Liver (tissue), 9 donors: ENCODE data around the gene FEM1C. TPM values are rescaled to one million over a fixed set of nuclear protein-coding genes. Genes with fewer than 3 reads are reported as not detected.

Experiments used
- DNase-seq: peaks from one replicate; pipeline ENCODE4 v3.0.0-alpha.2; 2017; ENCODE audit warnings: low spot score
- H3K27ac ChIP-seq, 2 donors: one replicate each; pipeline ENCODE4 v1.7.0; 2013; ENCODE audit warnings: inconsistent platforms in 2 of 2, low read length in 2 of 2, control low read depth in 1 of 2, low read depth in 1 of 2, mild to moderate bottlenecking in 1 of 2
- H3K27me3 ChIP-seq, 4 donors: one replicate each; pipeline versions ENCODE4 v1.6.1 to v1.7.0; 2013; ENCODE audit warnings: low read length in 3 of 4, inconsistent platforms in 1 of 4, mild to moderate bottlenecking in 1 of 4, moderate library complexity in 1 of 4; ENCODE audit not compliant: control insufficient read depth in 4 of 4, insufficient read depth in 4 of 4
- H3K36me3 ChIP-seq, 4 donors: one replicate each; pipeline versions ENCODE4 v1.6.1 to v1.7.0; 2013; ENCODE audit warnings: low read length in 3 of 4, mild to moderate bottlenecking in 3 of 4, low read depth in 1 of 4, moderate library complexity in 1 of 4; ENCODE audit not compliant: control insufficient read depth in 4 of 4, insufficient read depth in 3 of 4
- H3K4me1 ChIP-seq, 4 donors: one replicate each; pipeline versions ENCODE4 v1.6.1 to v1.7.0; 2013; ENCODE audit warnings: low read length in 3 of 4, mild to moderate bottlenecking in 3 of 4, moderate library complexity in 1 of 4; ENCODE audit not compliant: control insufficient read depth in 4 of 4, insufficient read depth in 4 of 4
- H3K4me3 ChIP-seq, 3 donors: one replicate each; pipeline versions ENCODE4 v1.6.1 to v1.7.0; 2013; ENCODE audit warnings: low read length in 3 of 3, control low read depth in 1 of 3, low read depth in 1 of 3, mild to moderate bottlenecking in 1 of 3
- H3K9ac ChIP-seq, 2 donors: one replicate each; pipeline ENCODE4 v1.7.0; 2013; ENCODE audit warnings: low read length in 2 of 2, mild to moderate bottlenecking in 2 of 2, moderate library complexity in 2 of 2, control low read depth in 1 of 2, low read depth in 1 of 2
- H3K9me3 ChIP-seq, 4 donors: one replicate each; pipeline versions ENCODE4 v1.6.1 to v1.7.0; 2013; ENCODE audit warnings: low read length in 3 of 4; ENCODE audit not compliant: control insufficient read depth in 4 of 4
- ATF3 ChIP-seq: IDR thresholded peaks from 2 replicates; pipeline ENCODE4 v1.6.1; 2016; ENCODE audit warnings: antibody characterized with exemption
- EGR1 ChIP-seq, 2 donors: IDR thresholded peaks; 2 replicates each; pipeline ENCODE4 v1.6.1; 2016 to 2018; ENCODE audit warnings: antibody characterized with exemption in 2 of 2, low read depth in 2 of 2
- FOXA1 ChIP-seq: IDR thresholded peaks from 2 replicates; pipeline ENCODE4 v1.6.1; 2016; ENCODE audit warnings: antibody characterized with exemption
- FOXA2 ChIP-seq: IDR thresholded peaks from 2 replicates; pipeline ENCODE4 v1.6.1; 2016; ENCODE audit warnings: antibody characterized with exemption
- GABPA ChIP-seq, 2 donors: IDR thresholded peaks in 1 of 2; conservative IDR thresholded peaks in 1 of 2; 2 replicates each; pipeline ENCODE4 v1.6.1; 2016; ENCODE audit warnings: antibody characterized with exemption in 2 of 2, mild to moderate bottlenecking in 1 of 2, moderate library complexity in 1 of 2
- HNF4A ChIP-seq, 2 donors: conservative IDR thresholded peaks; 2 replicates each; pipeline ENCODE4 v1.6.1; 2016; ENCODE audit warnings: antibody characterized with exemption in 2 of 2, mild to moderate bottlenecking in 2 of 2
- HNF4G ChIP-seq: IDR thresholded peaks from 2 replicates; pipeline ENCODE4 v1.6.1; 2016; ENCODE audit warnings: antibody characterized with exemption
- JUND ChIP-seq, 2 donors: IDR thresholded peaks; 2 replicates each; pipeline ENCODE4 v1.6.1; 2016; ENCODE audit warnings: antibody characterized with exemption in 2 of 2
- MAX ChIP-seq: IDR thresholded peaks from 2 replicates; pipeline ENCODE4 v1.6.1; 2016; ENCODE audit warnings: antibody characterized with exemption
- NR2F2 ChIP-seq: IDR thresholded peaks from 2 replicates; pipeline ENCODE4 v1.6.1; 2016; ENCODE audit warnings: antibody characterized with exemption
- RXRA ChIP-seq, 2 donors: IDR thresholded peaks; 2 replicates each; pipeline ENCODE4 v1.6.1; 2017 to 2018; ENCODE audit warnings: antibody characterized with exemption in 2 of 2, mild to moderate bottlenecking in 1 of 2
- TAF1 ChIP-seq: conservative IDR thresholded peaks from 2 replicates; pipeline ENCODE4 v1.6.1; 2016; ENCODE audit warnings: antibody characterized with exemption, mild to moderate bottlenecking
- WGBS: extraction: QIAGEN DNeasy Blood & Tissue Kit; methylation state at CpG from one replicate; pipeline ENCODE4 v1.1.7; 2013; 5-methylcytosine and 5-hydroxymethylcytosine counted together
- polyA plus RNA-seq, 2 donors: library from polyadenylated mRNA; stranded (reverse) in 1 of 2; unstranded in 1 of 2; fragments of 200-250 nt in 1 of 2; fragments of >200 nt in 1 of 2; fragmentation: Nextera tagmentation in 1 of 2; extraction: Ambion mirVana in 1 of 2; gene quantifications; one replicate each; pipeline versions ENCODE4 v1.2.1 to v1.2.3, GENCODE V29; 2013 to 2015
- total RNA-seq, 2 donors: library from RNA; depleted of rRNA; stranded (reverse); fragments of >200 nt; gene quantifications; one replicate each; pipeline ENCODE4 v1.2.3, GENCODE V29; 2014
- TF ChIP-seq, protein P1 (sequence below): IDR thresholded peaks from 2 replicates; pipeline ENCODE4 v1.6.1; 2016; ENCODE audit warnings: antibody characterized with exemption, mild to moderate bottlenecking
- TF ChIP-seq, protein P2 (sequence below): fragments of 150-350 bp; IDR thresholded peaks from 2 replicates; pipeline ENCODE4 v1.5.1; 2017; ENCODE audit warnings: improper control_type of control experiment, low read depth, low read length; ENCODE audit not compliant: missing input control
- TF ChIP-seq, protein P3 (sequence below): IDR thresholded peaks from 2 replicates; pipeline ENCODE4 v1.6.1; 2016; ENCODE audit warnings: antibody characterized with exemption
- donor health status: healthy.
- donor health status: healthy.
- donor health status: healthy.
- donor health status: healthy.
- donor health status: healthy.

The FEM1C gene
- total and polyA plus RNA-seq, 4 donors: 3.4 to 14.3 (median 8.8) TPM

- Histone ChIP-seq H3K36me3 (no peaks in the 10 kb centered on the region), H3K27me3 (peaks cover 0 to 6% (median 0%) of the 10 kb centered on the region in 4 donors), H3K9ac (no peak overlapping the region), H3K4me3 (no peak overlapping the region), H3K27ac (no peak overlapping the region), H3K4me1 (no peaks in the 10 kb centered on the region), H3K9me3 (no peaks in the 10 kb centered on the region)
- TF ChIP-seq, protein P1, sequence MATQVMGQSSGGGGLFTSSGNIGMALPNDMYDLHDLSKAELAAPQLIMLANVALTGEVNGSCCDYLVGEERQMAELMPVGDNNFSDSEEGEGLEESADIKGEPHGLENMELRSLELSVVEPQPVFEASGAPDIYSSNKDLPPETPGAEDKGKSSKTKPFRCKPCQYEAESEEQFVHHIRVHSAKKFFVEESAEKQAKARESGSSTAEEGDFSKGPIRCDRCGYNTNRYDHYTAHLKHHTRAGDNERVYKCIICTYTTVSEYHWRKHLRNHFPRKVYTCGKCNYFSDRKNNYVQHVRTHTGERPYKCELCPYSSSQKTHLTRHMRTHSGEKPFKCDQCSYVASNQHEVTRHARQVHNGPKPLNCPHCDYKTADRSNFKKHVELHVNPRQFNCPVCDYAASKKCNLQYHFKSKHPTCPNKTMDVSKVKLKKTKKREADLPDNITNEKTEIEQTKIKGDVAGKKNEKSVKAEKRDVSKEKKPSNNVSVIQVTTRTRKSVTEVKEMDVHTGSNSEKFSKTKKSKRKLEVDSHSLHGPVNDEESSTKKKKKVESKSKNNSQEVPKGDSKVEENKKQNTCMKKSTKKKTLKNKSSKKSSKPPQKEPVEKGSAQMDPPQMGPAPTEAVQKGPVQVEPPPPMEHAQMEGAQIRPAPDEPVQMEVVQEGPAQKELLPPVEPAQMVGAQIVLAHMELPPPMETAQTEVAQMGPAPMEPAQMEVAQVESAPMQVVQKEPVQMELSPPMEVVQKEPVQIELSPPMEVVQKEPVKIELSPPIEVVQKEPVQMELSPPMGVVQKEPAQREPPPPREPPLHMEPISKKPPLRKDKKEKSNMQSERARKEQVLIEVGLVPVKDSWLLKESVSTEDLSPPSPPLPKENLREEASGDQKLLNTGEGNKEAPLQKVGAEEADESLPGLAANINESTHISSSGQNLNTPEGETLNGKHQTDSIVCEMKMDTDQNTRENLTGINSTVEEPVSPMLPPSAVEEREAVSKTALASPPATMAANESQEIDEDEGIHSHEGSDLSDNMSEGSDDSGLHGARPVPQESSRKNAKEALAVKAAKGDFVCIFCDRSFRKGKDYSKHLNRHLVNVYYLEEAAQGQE: no peak
- TF ChIP-seq EGR1 (IDR thresholded peaks at IDR 0.05; ENCODE audit: low read depth in 2 of 2) (no peak), ATF3 (no peak), RXRA (IDR thresholded peaks at IDR 0.05) (no peak), FOXA2 (no peak), HNF4A (conservative IDR thresholded peaks at IDR 0.05) (no peak), NR2F2 (no peak)
- TF ChIP-seq, protein P2, sequence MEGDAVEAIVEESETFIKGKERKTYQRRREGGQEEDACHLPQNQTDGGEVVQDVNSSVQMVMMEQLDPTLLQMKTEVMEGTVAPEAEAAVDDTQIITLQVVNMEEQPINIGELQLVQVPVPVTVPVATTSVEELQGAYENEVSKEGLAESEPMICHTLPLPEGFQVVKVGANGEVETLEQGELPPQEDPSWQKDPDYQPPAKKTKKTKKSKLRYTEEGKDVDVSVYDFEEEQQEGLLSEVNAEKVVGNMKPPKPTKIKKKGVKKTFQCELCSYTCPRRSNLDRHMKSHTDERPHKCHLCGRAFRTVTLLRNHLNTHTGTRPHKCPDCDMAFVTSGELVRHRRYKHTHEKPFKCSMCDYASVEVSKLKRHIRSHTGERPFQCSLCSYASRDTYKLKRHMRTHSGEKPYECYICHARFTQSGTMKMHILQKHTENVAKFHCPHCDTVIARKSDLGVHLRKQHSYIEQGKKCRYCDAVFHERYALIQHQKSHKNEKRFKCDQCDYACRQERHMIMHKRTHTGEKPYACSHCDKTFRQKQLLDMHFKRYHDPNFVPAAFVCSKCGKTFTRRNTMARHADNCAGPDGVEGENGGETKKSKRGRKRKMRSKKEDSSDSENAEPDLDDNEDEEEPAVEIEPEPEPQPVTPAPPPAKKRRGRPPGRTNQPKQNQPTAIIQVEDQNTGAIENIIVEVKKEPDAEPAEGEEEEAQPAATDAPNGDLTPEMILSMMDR: no peak
- DNase-seq: no peak
Measured at GRCh38 chr5:115489733-115490132, 54.8 kb downstream of the FEM1C start.

- Histone ChIP-seq H3K4me1 (no peaks in the 10 kb centered on the region), H3K9me3 (no peaks in the 10 kb centered on the region), H3K36me3 (no peaks in the 10 kb centered on the region), H3K9ac (no peak overlapping the region), H3K4me3 (no peak overlapping the region), H3K27me3 (no peaks in the 10 kb centered on the region), H3K27ac (no peak overlapping the region)
- DNase-seq: no peak
- TF ChIP-seq FOXA2 (no peak), TAF1 (no peak), JUND (IDR thresholded peaks at IDR 0.05) (no peak), GABPA (IDR thresholded peaks at IDR 0.05 in 1 of 2, conservative IDR thresholded peaks at IDR 0.05 in 1 of 2) (no peak), EGR1 (IDR thresholded peaks at IDR 0.05; ENCODE audit: low read depth in 2 of 2) (no peak)
Measured at GRCh38 chr5:115487756-115488155, 56.8 kb downstream of the FEM1C start.

- H3K36me3 ChIP-seq: no peaks in the 10 kb centered on the region
- 65% methylated on average over 4 of the region's 4 CpGs for WGBS
- H3K9ac ChIP-seq: no peak overlapping the region
- H3K27ac ChIP-seq: no peak overlapping the region
- no peaks in the 10 kb centered on the region for H3K9me3 ChIP-seq
- H3K4me3 ChIP-seq: no peak overlapping the region
- no peak for DNase-seq
- H3K27me3 ChIP-seq: no peaks in the 10 kb centered on the region
- no peaks in the 10 kb centered on the region for H3K4me1 ChIP-seq
- TF ChIP-seq RXRA (IDR thresholded peaks at IDR 0.05): no peak
- no peak for TF ChIP-seq FOXA2
- TF ChIP-seq MAX: no peak
- TF ChIP-seq, protein P3, sequence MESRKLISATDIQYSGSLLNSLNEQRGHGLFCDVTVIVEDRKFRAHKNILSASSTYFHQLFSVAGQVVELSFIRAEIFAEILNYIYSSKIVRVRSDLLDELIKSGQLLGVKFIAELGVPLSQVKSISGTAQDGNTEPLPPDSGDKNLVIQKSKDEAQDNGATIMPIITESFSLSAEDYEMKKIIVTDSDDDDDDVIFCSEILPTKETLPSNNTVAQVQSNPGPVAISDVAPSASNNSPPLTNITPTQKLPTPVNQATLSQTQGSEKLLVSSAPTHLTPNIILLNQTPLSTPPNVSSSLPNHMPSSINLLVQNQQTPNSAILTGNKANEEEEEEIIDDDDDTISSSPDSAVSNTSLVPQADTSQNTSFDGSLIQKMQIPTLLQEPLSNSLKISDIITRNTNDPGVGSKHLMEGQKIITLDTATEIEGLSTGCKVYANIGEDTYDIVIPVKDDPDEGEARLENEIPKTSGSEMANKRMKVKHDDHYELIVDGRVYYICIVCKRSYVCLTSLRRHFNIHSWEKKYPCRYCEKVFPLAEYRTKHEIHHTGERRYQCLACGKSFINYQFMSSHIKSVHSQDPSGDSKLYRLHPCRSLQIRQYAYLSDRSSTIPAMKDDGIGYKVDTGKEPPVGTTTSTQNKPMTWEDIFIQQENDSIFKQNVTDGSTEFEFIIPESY: no peak
- no peak for TF ChIP-seq EGR1 (IDR thresholded peaks at IDR 0.05; ENCODE audit: low read depth in 2 of 2)
- TF ChIP-seq HNF4A (conservative IDR thresholded peaks at IDR 0.05): no peak
- no peak for TF ChIP-seq HNF4G
- TF ChIP-seq JUND (IDR thresholded peaks at IDR 0.05): no peak
- TF ChIP-seq, protein P2: no peak
- TF ChIP-seq FOXA1: no peak
- no peak for TF ChIP-seq TAF1
Measured at GRCh38 chr5:115487168-115487567, 57.4 kb downstream of the FEM1C start.
